ENCODE results near the gene NFIA.

GRCh38 chr1:61094677-61095469 lies 12.5 kb downstream of the NFIA start:
- TF ChIP-seq YY1 (IDR thresholded peaks at IDR 0.05; ENCODE audit: low read depth): no peak
- no peak for TF ChIP-seq REST (IDR thresholded peaks at IDR 0.05; ENCODE audit: low read depth)
- no peak for TF ChIP-seq EP300 (IDR thresholded peaks at IDR 0.05; ENCODE audit: borderline replicate concordance)
- TF ChIP-seq EGR1 (IDR thresholded peaks at IDR 0.05): no peak
- no peak for TF ChIP-seq FOXM1 (IDR thresholded peaks at IDR 0.05; ENCODE audit: borderline replicate concordance, low read depth)
- no peak for TF ChIP-seq CEBPB (IDR thresholded peaks at IDR 0.05)
- no peak for TF ChIP-seq TCF12 (IDR thresholded peaks at IDR 0.05; ENCODE audit: low read depth)
- no peak for TF ChIP-seq MAX (IDR thresholded peaks at IDR 0.05)
- no peak for TF ChIP-seq NFIC (IDR thresholded peaks at IDR 0.05)

All from Ishikawa (cell line).